Aorta (tissue), 5 donors: Measurements from ENCODE around the gene IDH3A. TPM values are rescaled to one million over a fixed set of nuclear protein-coding genes. Genes with fewer than 3 reads are reported as not detected.
A peak's percentile ranks its signal among the peaks of the same experiment; 100 is the strongest.

Experiments
- ATAC-seq: fragments of 200-7000 bp; cut with Tn5 transposase; one replicate; pipeline ENCODE4 v1.9.1; 2022; ENCODE audit warnings: moderate library complexity; ENCODE audit not compliant: low FRiP score
- DNase-seq, 2 donors: peaks; one replicate each; pipeline ENCODE4 v3.0.0-alpha.2; 2020
- H3K27ac ChIP-seq, 2 donors: one replicate each; pipeline ENCODE4 v1.5.1; 2013; ENCODE audit warnings: low read length in 2 of 2, mild to moderate bottlenecking in 2 of 2, moderate library complexity in 2 of 2, control low read depth in 1 of 2, inconsistent platforms in 1 of 2, low read depth in 1 of 2
- H3K27me3 ChIP-seq, 2 donors: one replicate each; pipeline ENCODE4 v1.6.1; 2013; ENCODE audit warnings: control low read depth in 1 of 2, low read length in 1 of 2, mild to moderate bottlenecking in 1 of 2, moderate library complexity in 1 of 2; ENCODE audit not compliant: insufficient read depth in 2 of 2, control insufficient read depth in 1 of 2
- H3K36me3 ChIP-seq, 2 donors: one replicate each; pipeline ENCODE4 v1.6.1; 2013; ENCODE audit warnings: control low read depth in 1 of 2, low read length in 1 of 2, mild to moderate bottlenecking in 1 of 2; ENCODE audit not compliant: insufficient read depth in 2 of 2, control insufficient read depth in 1 of 2
- H3K4me1 ChIP-seq, 2 donors: one replicate each; pipeline ENCODE4 v1.6.1; 2013; ENCODE audit warnings: low read length in 2 of 2, control low read depth in 1 of 2, mild to moderate bottlenecking in 1 of 2, moderate library complexity in 1 of 2; ENCODE audit not compliant: insufficient read depth in 2 of 2, control insufficient read depth in 1 of 2
- H3K4me3 ChIP-seq, 2 donors: one replicate each; pipeline ENCODE4 v1.5.1; 2013; ENCODE audit warnings: low read length in 2 of 2, control low read depth in 1 of 2, mild to moderate bottlenecking in 1 of 2
- H3K9me3 ChIP-seq: one replicate; pipeline ENCODE4 v1.6.1; 2013; ENCODE audit warnings: mild to moderate bottlenecking, low read length; ENCODE audit not compliant: control insufficient read depth
- WGBS, 2 donors: extraction: QIAGEN DNeasy Blood & Tissue Kit; methylation state at CpG; one replicate each; pipeline ENCODE4 v1.1.7; 2013; 5-methylcytosine and 5-hydroxymethylcytosine counted together
- intact Hi-C, 2 donors: fragments of 100-400 bp; cut with DNase I; formaldehyde crosslinking; loops; one replicate each; pipeline versions ENCODE4 v1.14.2 to v1.15.0; 2022
- polyA plus RNA-seq, 2 donors: library from polyadenylated mRNA; stranded (reverse); fragments of 200-250 nt; gene quantifications; one replicate each; pipeline ENCODE4 v1.2.3, GENCODE V29; 2013
- total RNA-seq, 2 donors: library from RNA; stranded (reverse); fragmentation: NEBNext Ultra II Directional; extraction: Animal tissue kit (Norgen Biotek cat#: 25700); gene quantifications; one replicate each; pipeline ENCODE4 v1.2.1, GENCODE V29; 2021
- donor health status: healthy with polysubstance abuse.
- donor health status: Bipolar disorder and iron deficiency.
- donor health status: DM: no; HTN: no; CAD: no.
- donor health status: DM: no; HTN: no; CAD: no.
- donor health status: DM: yes; HTN: yes; CAD: no.

The IDH3A gene
- total and polyA plus RNA-seq, 4 donors, result 36.7 to 99.3 (median 64.5) TPM

GRCh38 chr15:78182336-78182700 lies 33.2 kb downstream of the IDH3A start:
- WGBS, 2 donors, result 85 to 92% methylated on average over 5 of the region's 5 CpGs
- Histone ChIP-seq H3K4me3 (no peak overlapping the region), H3K27me3 (no peaks in the 10 kb centered on the region), H3K36me3 (no peaks in the 10 kb centered on the region), H3K4me1 (no peaks in the 10 kb centered on the region), H3K9me3 (no peaks in the 10 kb centered on the region), H3K27ac (no peak overlapping the region)
- intact Hi-C loops, result no loop called here
- DNase-seq (no peak), ATAC-seq (no peak)

GRCh38 chr15:78182821-78183220 lies 33.7 kb downstream of the IDH3A start:
- Histone ChIP-seq H3K36me3 (no peaks in the 10 kb centered on the region), H3K27me3 (no peaks in the 10 kb centered on the region), H3K27ac (no peak overlapping the region), H3K4me1 (no peaks in the 10 kb centered on the region), H3K4me3 (no peak overlapping the region), H3K9me3 (no peaks in the 10 kb centered on the region)
- ATAC-seq (no peak), DNase-seq (no peak)
- intact Hi-C loops, result no loop called here
- WGBS, 2 donors, result 90 to 93% methylated on average over 4 of the region's 4 CpGs

GRCh38 chr15:78192826-78193594 lies 43.8 kb downstream of the IDH3A start:
- H3K4me3 ChIP-seq, result no peak overlapping the region
- WGBS, 2 donors, result 90 to 91% methylated on average over 10 of the region's 10 CpGs
- H3K27me3 ChIP-seq, result no peaks in the 10 kb centered on the region
- H3K36me3 ChIP-seq, result no peaks in the 10 kb centered on the region
- ATAC-seq (no peak), DNase-seq (no peak)
- intact Hi-C loops, result loop anchor here in 1 of 2 donors (10.0 kb wide), 1 partner anchor 228 kb away; no protein-coding TSS in a partner anchor
- H3K27ac ChIP-seq, result no peak overlapping the region
- no peaks in the 10 kb centered on the region for H3K9me3 ChIP-seq
- H3K4me1 ChIP-seq, result no peaks in the 10 kb centered on the region

GRCh38 chr15:78193731-78194567 lies 44.8 kb downstream of the IDH3A start:
- intact Hi-C loops, result loop anchor here in 1 of 2 donors (2.0 to 10.0 kb wide), 2 partner anchors 81 to 229 kb away; no protein-coding TSS in a partner anchor
- DNase-seq (no peak), ATAC-seq (peak; percentile 22)
- Histone ChIP-seq H3K36me3 (no peaks in the 10 kb centered on the region), H3K9me3 (no peaks in the 10 kb centered on the region), H3K4me3 (no peak overlapping the region), H3K27ac (no peak overlapping the region), H3K4me1 (no peaks in the 10 kb centered on the region), H3K27me3 (no peaks in the 10 kb centered on the region)
- 87 to 89% methylated on average over 15 of the region's 15 CpGs for WGBS, 2 donors

GRCh38 chr15:78194568-78194925 lies 45.4 kb downstream of the IDH3A start:
- Histone ChIP-seq H3K27me3 (no peaks in the 10 kb centered on the region), H3K4me3 (no peak overlapping the region), H3K27ac (no peak overlapping the region), H3K9me3 (no peaks in the 10 kb centered on the region), H3K4me1 (no peaks in the 10 kb centered on the region), H3K36me3 (no peaks in the 10 kb centered on the region)
- whole genome bisulfite sequencing, 2 donors, result 92 to 93% methylated on average over 15 of the region's 15 CpGs
- peak in 1 of 2 donors; percentile 60 for DNase-seq
- intact Hi-C loops, result loop anchor here in 1 of 2 donors (2.0 to 10.0 kb wide), 2 partner anchors 82 to 230 kb away; no protein-coding TSS in a partner anchor
- peak; percentile 48 for ATAC-seq

GRCh38 chr15:78195735-78196201 lies 46.6 kb downstream of the IDH3A start:
- intact Hi-C loops, result loop anchor here (1.0 to 10.0 kb wide), 4 partner anchors 63 to 231 kb away; partner anchors contain the start of gene CIB2 (in 1 of the 2)
- 35 to 39% methylated on average over 7 of the region's 7 CpGs for WGBS, 2 donors
- Histone ChIP-seq H3K9me3 (no peaks in the 10 kb centered on the region), H3K4me1 (no peaks in the 10 kb centered on the region), H3K27ac (no peak overlapping the region), H3K4me3 (no peak overlapping the region), H3K36me3 (no peaks in the 10 kb centered on the region), H3K27me3 (no peaks in the 10 kb centered on the region)
- ATAC-seq, result no peak
- DNase-seq, result peak in 1 of 2 donors; percentile 70

- Histone ChIP-seq H3K27me3 (no peaks in the 10 kb centered on the region), H3K9me3 (no peaks in the 10 kb centered on the region), H3K4me3 (no peak overlapping the region), H3K4me1 (no peaks in the 10 kb centered on the region), H3K27ac (no peak overlapping the region), H3K36me3 (no peaks in the 10 kb centered on the region)
- ATAC-seq, result no peak
- DNase-seq, result no peak
- intact Hi-C loops, result loop anchor here in 1 of 2 donors (5.0 to 10.0 kb wide), 2 partner anchors 65 to 233 kb away; partner anchors contain the start of gene CIB2
- WGBS, 2 donors, result 73 to 80% methylated on average over 7 of the region's 7 CpGs
These were observed 48.5 kb downstream of the IDH3A start for GRCh38 chr15:78197632-78198031.

- intact Hi-C loops, result no loop called here
- H3K4me3 ChIP-seq, result no peak overlapping the region
- no peak for ATAC-seq
- no peak for DNase-seq
- H3K36me3 ChIP-seq, result no peaks in the 10 kb centered on the region
- no peak overlapping the region for H3K27ac ChIP-seq
- no peaks in the 10 kb centered on the region for H3K9me3 ChIP-seq
- no peaks in the 10 kb centered on the region for H3K4me1 ChIP-seq
- H3K27me3 ChIP-seq, result no peaks in the 10 kb centered on the region
- 97 to 98% methylated on average over 10 of the region's 10 CpGs for WGBS, 2 donors
These were observed 51.2 kb downstream of the IDH3A start for GRCh38 chr15:78200276-78200930.
